Measurements from ENCODE around the gene CCDC174.
A peak's percentile ranks its signal among the peaks of the same experiment; 100 is the strongest.

The CCDC174 gene

DNA sequence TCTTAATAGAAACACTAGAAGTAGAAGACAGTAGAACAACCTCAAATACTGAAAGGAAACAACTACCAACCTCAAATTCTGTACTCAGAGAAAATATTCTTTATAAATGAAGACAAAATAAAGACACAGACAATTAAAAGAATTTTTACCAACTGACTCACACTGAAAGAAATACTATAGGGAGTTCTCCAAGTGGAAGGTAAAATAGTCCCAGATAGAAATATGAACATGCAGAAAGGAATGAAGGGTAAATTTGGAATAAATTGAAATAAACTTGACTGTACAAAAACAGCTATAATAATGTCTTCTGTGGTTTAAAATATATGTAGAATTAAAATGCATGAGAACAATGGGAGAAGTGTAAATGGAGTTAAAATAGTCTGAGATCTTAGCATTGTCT, 36.7 kb upstream of the CCDC174 start:
- no peak for DNase-seq (ENCODE audit: low read depth)
- H3K4me3 ChIP-seq (ENCODE audit: low read depth, low read length), result no peak overlapping the region
- TF ChIP-seq POLR2A (IDR thresholded peaks at IDR 0.05; ENCODE audit: extremely low read depth, insufficient read length) (no peak), MAX (IDR thresholded peaks at IDR 0.05; ENCODE audit: low read depth, low read length) (no peak), CTCF (IDR thresholded peaks at IDR 0.05; ENCODE audit: low read depth, low read length) (no peak), MYC (IDR thresholded peaks at IDR 0.05; ENCODE audit: low read depth, low read length) (no peak)

- peak overlapping the region; percentile 12 for H3K4me3 ChIP-seq (ENCODE audit: low read depth, low read length)
- peak; percentile 78 for DNase-seq (ENCODE audit: low read depth)
- TF ChIP-seq POLR2A (IDR thresholded peaks at IDR 0.05; ENCODE audit: extremely low read depth, insufficient read length), result no peak
- TF ChIP-seq MYC (IDR thresholded peaks at IDR 0.05; ENCODE audit: low read depth, low read length), result no peak
- TF ChIP-seq MAX (IDR thresholded peaks at IDR 0.05; ENCODE audit: low read depth, low read length), result no peak
- TF ChIP-seq CTCF (IDR thresholded peaks at IDR 0.05; ENCODE audit: low read depth, low read length), result no peak
Observed at GRCh38 chr3:14616606-14617507, 34.7 kb upstream of the CCDC174 start.

DNA sequence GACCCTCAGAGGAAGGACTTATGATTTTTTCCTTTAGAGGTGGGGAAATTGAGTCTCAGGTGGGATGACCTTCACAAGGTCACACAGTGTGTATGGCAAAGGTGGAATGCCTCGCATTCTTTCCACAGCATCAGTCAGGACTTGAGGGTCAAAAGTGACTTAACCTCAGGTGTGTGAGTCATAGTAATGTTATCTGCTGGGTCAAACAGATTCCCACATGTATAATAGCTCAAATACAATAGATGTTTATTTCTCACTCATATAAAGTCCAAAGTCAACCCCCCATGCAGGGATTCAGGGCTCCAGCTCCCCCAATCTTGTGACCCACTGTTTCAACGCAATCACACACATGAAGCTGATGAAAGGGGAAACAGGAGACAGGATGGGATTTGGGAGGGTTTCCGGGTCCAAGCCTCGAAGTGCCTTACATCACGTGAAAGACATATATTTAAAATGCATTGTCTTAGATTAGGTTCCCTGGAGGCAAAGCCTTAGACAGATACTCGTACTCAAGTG, 34.0 kb upstream of the CCDC174 start:
- no peak overlapping the region for H3K4me3 ChIP-seq (ENCODE audit: low read depth, low read length)
- DNase-seq (ENCODE audit: low read depth), result no peak
- TF ChIP-seq MYC (IDR thresholded peaks at IDR 0.05; ENCODE audit: low read depth, low read length) (no peak), MAX (IDR thresholded peaks at IDR 0.05; ENCODE audit: low read depth, low read length) (no peak), POLR2A (IDR thresholded peaks at IDR 0.05; ENCODE audit: extremely low read depth, insufficient read length) (no peak), CTCF (IDR thresholded peaks at IDR 0.05; ENCODE audit: low read depth, low read length) (no peak)

DNA sequence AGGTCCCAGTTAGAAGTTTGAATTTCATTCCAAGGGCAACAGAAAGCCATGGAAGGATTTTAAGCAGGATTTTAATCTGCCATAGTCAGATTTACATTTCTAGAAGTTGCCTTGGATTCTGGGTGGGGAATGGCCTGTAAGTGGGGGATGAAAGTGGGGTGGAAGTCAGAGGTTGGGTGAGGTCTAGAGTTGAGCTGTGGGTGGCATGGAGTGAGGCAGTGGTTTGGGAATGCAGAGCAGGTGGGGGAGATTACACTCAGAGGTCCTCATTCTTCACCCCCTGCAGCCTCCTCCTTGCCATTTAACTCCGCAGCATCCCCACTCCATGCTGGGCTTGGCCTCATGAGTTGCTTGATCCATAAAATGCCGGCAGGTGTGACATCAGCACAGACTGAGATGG, 32.0 kb upstream of the CCDC174 start:
- DNase-seq (ENCODE audit: low read depth), result no peak
- H3K4me3 ChIP-seq (ENCODE audit: low read depth, low read length), result no peak overlapping the region
- no peak for TF ChIP-seq MYC (IDR thresholded peaks at IDR 0.05; ENCODE audit: low read depth, low read length)
- TF ChIP-seq POLR2A (IDR thresholded peaks at IDR 0.05; ENCODE audit: extremely low read depth, insufficient read length), result no peak
- no peak for TF ChIP-seq CTCF (IDR thresholded peaks at IDR 0.05; ENCODE audit: low read depth, low read length)
- TF ChIP-seq MAX (IDR thresholded peaks at IDR 0.05; ENCODE audit: low read depth, low read length), result no peak

DNA sequence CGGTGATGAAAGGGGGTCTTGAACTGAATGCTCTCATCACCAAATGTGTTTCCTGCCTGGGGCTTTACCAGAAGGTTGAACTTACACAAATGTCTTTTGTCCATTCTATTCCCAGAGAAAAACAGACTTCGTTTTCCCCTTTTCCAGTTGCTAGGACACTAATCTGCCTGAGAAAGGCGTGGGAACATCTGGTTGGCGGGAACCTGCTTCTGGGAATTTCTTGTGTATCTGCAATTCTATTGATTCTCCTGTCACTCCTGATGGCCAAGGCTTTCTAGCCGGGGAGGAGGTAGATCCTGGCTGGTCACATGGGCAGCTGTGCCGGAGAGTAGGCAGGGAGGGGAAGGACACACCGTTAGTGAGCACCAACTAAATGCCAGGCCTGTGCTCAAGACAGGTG, 31.1 kb upstream of the CCDC174 start:
- no peak for TF ChIP-seq CTCF (IDR thresholded peaks at IDR 0.05; ENCODE audit: low read depth, low read length)
- TF ChIP-seq POLR2A (IDR thresholded peaks at IDR 0.05; ENCODE audit: extremely low read depth, insufficient read length), result no peak
- no peak for TF ChIP-seq MYC (IDR thresholded peaks at IDR 0.05; ENCODE audit: low read depth, low read length)
- no peak for TF ChIP-seq MAX (IDR thresholded peaks at IDR 0.05; ENCODE audit: low read depth, low read length)
- no peak for DNase-seq (ENCODE audit: low read depth)
- no peak overlapping the region for H3K4me3 ChIP-seq (ENCODE audit: low read depth, low read length)
